Keratinocyte (primary cell): Measurements from ENCODE around the gene NBPF1. TPM values are rescaled to one million over a fixed set of nuclear protein-coding genes. Genes with fewer than 3 reads are reported as not detected.
"Not testable (repeated sequence)": the region's sequence is repeated elsewhere in the genome, so short reads cannot be mapped to it uniquely, and the experiment has no call there.

Source experiments
- DNase-seq: peaks from one replicate; pipeline ENCODE4 v3.0.0-alpha.2; 2011; ENCODE audit warnings: low read depth, missing footprints, low spot score
- FAIRE-seq: peaks from 2 replicates; lab custom pipeline; 2011; peaks lifted over from hg19 to GRCh38; lab: Jason Lieb, UNC
- H2AFZ ChIP-seq: 2 replicates; pipeline ENCODE4 v1.6.0; 2012; ENCODE audit warnings: low read length, control low read depth, inconsistent platforms; ENCODE audit not compliant: control insufficient read depth
- H3K27ac ChIP-seq: 2 replicates; pipeline ENCODE4 v1.5.1; 2011; ENCODE audit warnings: low read length; ENCODE audit not compliant: control insufficient read depth, insufficient read depth
- H3K27me3 ChIP-seq: 3 replicates; pipeline ENCODE4 v1.6.0; 2011; ENCODE audit warnings: low read length; ENCODE audit not compliant: control insufficient read depth, insufficient read depth; ENCODE audit errors: extremely low read depth
- H3K36me3 ChIP-seq, 2 experiments: 2 replicates in 1 of 2; 3 replicates in 1 of 2; pipeline ENCODE4 v1.5.1; 2011; ENCODE audit warnings: low read length in 2 of 2, mild to moderate bottlenecking in 1 of 2; ENCODE audit not compliant: control insufficient read depth in 2 of 2, insufficient read depth in 2 of 2; ENCODE audit errors: extremely low read depth in 1 of 2
- H3K4me1 ChIP-seq: 3 replicates; pipeline ENCODE4 v1.5.1; 2011; ENCODE audit warnings: low read length; ENCODE audit not compliant: control insufficient read depth, insufficient read depth; ENCODE audit errors: extremely low read depth
- H3K4me2 ChIP-seq: 3 replicates; pipeline ENCODE4 v1.6.0; 2011; ENCODE audit warnings: low read depth, low read length; ENCODE audit not compliant: control insufficient read depth, insufficient read depth; ENCODE audit errors: extremely low read depth
- H3K4me3 ChIP-seq, 3 experiments: fragments of 200-600 bp in 1 of 3; sonication (generic) in 1 of 3; 2 replicates in 2 of 3; 3 replicates in 1 of 3; pipeline ENCODE4 v1.5.1; 2011 to 2016; ENCODE audit warnings: low read length in 3 of 3, mild to moderate bottlenecking in 3 of 3, control low read depth in 2 of 3, inconsistent platforms in 1 of 3, low read depth in 1 of 3, mixed read lengths in 1 of 3, mixed run types in 1 of 3, moderate library complexity in 1 of 3; ENCODE audit not compliant: control insufficient read depth in 2 of 3, insufficient read depth in 2 of 3; ENCODE audit errors: extremely low read depth in 1 of 3
- H3K79me2 ChIP-seq: 2 replicates; pipeline ENCODE4 v1.6.0; 2012; ENCODE audit warnings: low read length; ENCODE audit not compliant: control insufficient read depth, insufficient read depth
- H3K9ac ChIP-seq: 3 replicates; pipeline ENCODE4 v1.6.0; 2011; ENCODE audit warnings: low read length; ENCODE audit not compliant: control insufficient read depth, insufficient read depth; ENCODE audit errors: extremely low read depth
- H3K9me1 ChIP-seq: 3 replicates; pipeline ENCODE4 v1.6.0; 2011; ENCODE audit warnings: low read length; ENCODE audit not compliant: control insufficient read depth, insufficient read depth; ENCODE audit errors: extremely low read depth
- H3K9me3 ChIP-seq: 2 replicates; pipeline ENCODE4 v1.5.1; 2012; ENCODE audit warnings: low read depth, low read length; ENCODE audit not compliant: control insufficient read depth
- H4K20me1 ChIP-seq: 3 replicates; pipeline ENCODE4 v1.6.0; 2011; ENCODE audit warnings: low read length; ENCODE audit not compliant: control insufficient read depth, insufficient read depth; ENCODE audit errors: extremely low read depth
- dilution Hi-C: fragments of 300-500 bp; cut with MboI; formaldehyde crosslinking; loops from one replicate; pipeline ENCODE4 v1.7.0; 2020; ENCODE audit warnings: low sequenced_read_pairs; ENCODE audit not compliant: extremely low pct_ligation_motif_present
- polyA plus RNA-seq, 5 experiments: library from polyadenylated mRNA; depleted of rRNA in 3 of 5; stranded (reverse) in 3 of 5; stranded (forward) in 1 of 5; unstranded in 1 of 5; fragments of >200 nt; gene quantifications; 1 replicate in 1 of 5; 2 replicates in 3 of 5; 3 replicates in 1 of 5; pipeline versions ENCODE4 v1.2.1 to v1.2.3, GENCODE V29; 2011 to 2012; ENCODE audit warnings: missing spikeins in 2 of 5, low read depth in 1 of 5, low replicate concordance in 1 of 5

Gene NBPF1
- polyA plus RNA-seq, 1 donor (not counting 4 experiments of a cell fraction or from before 2014, with no cell fraction given), result 16.4 TPM

DNA sequence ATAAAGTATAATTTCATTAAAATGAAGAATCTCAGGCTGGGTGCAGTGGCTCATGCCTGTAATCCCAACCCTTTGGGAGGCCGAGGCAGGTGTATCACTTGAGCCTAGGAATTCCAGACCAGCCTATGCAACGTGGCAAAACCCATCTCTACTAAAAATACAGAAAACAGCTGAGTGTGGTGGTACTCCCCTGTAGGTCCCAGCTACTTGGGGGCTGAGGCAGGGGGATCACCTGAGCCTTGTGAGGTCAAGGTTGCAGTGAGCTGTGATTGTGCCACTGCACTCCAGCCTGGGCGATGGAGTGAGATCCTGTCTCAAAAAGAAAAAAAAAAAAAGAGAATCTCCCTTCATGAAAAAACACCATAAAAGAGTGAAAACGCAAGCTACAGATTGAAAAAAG lies 2.2 kb downstream of the NBPF1 start:
- dilution Hi-C loops, H3K9me1 ChIP-seq, DNase-seq, H3K9ac ChIP-seq, H3K9me3 ChIP-seq, H3K4me2 ChIP-seq, H3K27ac ChIP-seq, H4K20me1 ChIP-seq, H3K4me3 ChIP-seq, FAIRE-seq, H3K27me3 ChIP-seq, H2AFZ ChIP-seq: not testable (repeated sequence)
- Histone ChIP-seq H3K79me2 (peaks cover 23% of the 10 kb centered on the region), H3K36me3 (peaks cover 19 to 28% of the 10 kb centered on the region in 2 experiments), H3K4me1 (peaks cover 16% of the 10 kb centered on the region)

DNA sequence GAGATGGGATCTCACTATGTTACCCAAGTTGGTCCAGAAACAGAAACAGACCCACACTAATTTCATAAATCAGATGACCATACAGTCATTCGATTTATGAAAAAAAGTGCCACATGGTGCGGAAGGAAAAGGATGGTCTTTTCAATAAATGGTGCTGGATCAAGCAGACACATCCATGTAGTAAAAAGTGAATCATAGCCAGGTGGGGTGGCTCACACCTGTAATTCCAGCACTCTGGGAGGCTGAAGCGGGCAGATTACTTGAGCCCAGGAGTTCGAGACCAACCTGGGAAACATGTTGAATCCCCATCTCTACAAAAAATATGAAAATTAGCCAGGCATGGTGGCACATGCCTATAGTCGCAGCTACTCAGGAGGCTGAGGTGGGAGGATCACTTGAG lies 2.8 kb downstream of the NBPF1 start:
- FAIRE-seq, H3K4me2 ChIP-seq: not testable (repeated sequence)

DNA sequence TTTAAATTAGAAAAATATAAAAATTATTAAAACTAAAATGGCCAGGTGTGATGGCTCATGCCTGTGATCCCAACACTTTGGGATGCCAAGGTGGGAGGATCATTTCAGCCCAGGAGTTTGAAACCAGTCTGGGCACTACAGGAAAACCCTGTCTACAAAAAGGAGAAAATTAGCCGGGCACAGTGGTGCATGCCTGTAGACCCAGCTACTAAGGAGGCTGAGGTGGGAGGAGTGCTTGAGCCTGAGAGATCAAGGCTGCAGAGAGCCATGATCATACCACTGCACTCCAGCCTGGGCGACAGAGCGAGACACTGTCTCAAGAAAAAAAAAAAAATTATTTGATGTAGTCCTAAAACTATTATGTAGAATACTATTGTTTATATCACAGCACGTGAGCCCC lies 3.6 kb downstream of the NBPF1 start:
- H3K9ac ChIP-seq, H2AFZ ChIP-seq, H3K4me3 ChIP-seq, FAIRE-seq, H4K20me1 ChIP-seq, H3K9me3 ChIP-seq, H3K27me3 ChIP-seq, H3K4me2 ChIP-seq, dilution Hi-C loops, DNase-seq, H3K9me1 ChIP-seq, H3K27ac ChIP-seq: not testable (repeated sequence)
- peaks cover 16% of the 10 kb centered on the region for H3K4me1 ChIP-seq
- H3K79me2 ChIP-seq, result peaks cover 23% of the 10 kb centered on the region
- H3K36me3 ChIP-seq, result peaks cover 24 to 28% of the 10 kb centered on the region in 2 experiments

More for the DNA sequence above, 2.8 kb downstream of the NBPF1 start:
- H3K4me3 ChIP-seq, H3K9me3 ChIP-seq, H3K27me3 ChIP-seq, H2AFZ ChIP-seq, H3K27ac ChIP-seq, H3K9me1 ChIP-seq, DNase-seq, dilution Hi-C loops, H4K20me1 ChIP-seq, H3K9ac ChIP-seq: not testable (repeated sequence)
- Histone ChIP-seq H3K4me1 (peaks cover 16% of the 10 kb centered on the region), H3K36me3 (peaks cover 21 to 28% of the 10 kb centered on the region in 2 experiments), H3K79me2 (peaks cover 23% of the 10 kb centered on the region)
